WTC11 (cell line): ENCODE measurements around the gene FCN3. TPM values are rescaled to one million over a fixed set of nuclear protein-coding genes. Genes with fewer than 3 reads are reported as not detected.

Source experiments
- ATAC-seq: fragments of 200-7000 bp; cut with Tn5 transposase; 2 replicates; pipeline ENCODE4 v1.10.0; 2021; ENCODE audit warnings: mild to moderate bottlenecking, moderate library complexity
- CTCF ChIA-PET: fragments of 300-600 bp; sonication (Branson Sonifier 250); formaldehyde crosslinking; loops from one replicate; lab custom pipeline; 2021; ENCODE audit warnings: antibody characterized with exemption; lab: Charles Lee
- POLR2A ChIA-PET: fragments of 350-600 bp; sonication (Branson Sonifier 250); formaldehyde crosslinking; loops from one replicate; lab custom pipeline; 2021; ENCODE audit warnings: antibody characterized with exemption; lab: Charles Lee
- DNase-seq: peaks from one replicate; pipeline ENCODE4 v3.0.0; 2021; ENCODE audit warnings: low spot score
- H3K27ac Mint-ChIP-seq: 2 replicates; pipeline ENCODE4 v1.8.0; 2021; ENCODE audit warnings: mixed read lengths
- H3K27me3 Mint-ChIP-seq: 2 replicates; pipeline ENCODE4 v1.8.0; 2021; ENCODE audit warnings: low read depth, mild to moderate bottlenecking, moderate library complexity, mixed read lengths
- H3K36me3 Mint-ChIP-seq: 2 replicates; pipeline ENCODE4 v1.8.0; 2021; ENCODE audit warnings: mixed read lengths
- H3K4me1 Mint-ChIP-seq: 2 replicates; pipeline ENCODE4 v1.8.0; 2022; ENCODE audit warnings: mixed read lengths
- H3K4me3 Mint-ChIP-seq: 2 replicates; pipeline ENCODE4 v1.8.0; 2021; ENCODE audit warnings: mild to moderate bottlenecking, moderate library complexity, mixed read lengths
- H3K9me3 Mint-ChIP-seq: 2 replicates; pipeline ENCODE4 v1.8.0; 2021; ENCODE audit warnings: mixed read lengths
- FOXP1 ChIP-seq: sonication (generic); formaldehyde crosslinking; IDR thresholded peaks from 2 replicates; pipeline ENCODE4 v1.8.0; 2022; ENCODE audit warnings: missing genetic modification reagents, mild to moderate bottlenecking, moderate library complexity, borderline replicate concordance
- GABPB1 ChIP-seq: sonication (generic); formaldehyde crosslinking; IDR thresholded peaks from 2 replicates; pipeline ENCODE4 v1.8.1; 2023; ENCODE audit warnings: mild to moderate bottlenecking, missing genetic modification reagents
- GRHL2 ChIP-seq: fragments of 250-450 bp; sonication (Bioruptor Pico); IDR thresholded peaks from 2 replicates; pipeline ENCODE4 v1.8.0; 2022; ENCODE audit warnings: mild to moderate bottlenecking, moderate library complexity; ENCODE audit not compliant: insufficient replicate concordance, severe bottlenecking
- KAT7 ChIP-seq: sonication (generic); formaldehyde crosslinking; IDR thresholded peaks from 2 replicates; pipeline ENCODE4 v1.8.1; 2023; ENCODE audit warnings: missing genetic modification reagents, mild to moderate bottlenecking, borderline replicate concordance
- MXD4 ChIP-seq: fragments of 250-450 bp; sonication (Bioruptor Pico); IDR thresholded peaks from 2 replicates; pipeline ENCODE4 v1.8.0; 2021; ENCODE audit warnings: mild to moderate bottlenecking, moderate library complexity, borderline replicate concordance
- NFYB ChIP-seq: sonication (generic); formaldehyde crosslinking; conservative IDR thresholded peaks from 2 replicates; pipeline ENCODE4 v1.8.0; 2022; ENCODE audit warnings: low read depth, missing genetic modification reagents
- NR1H2 ChIP-seq: sonication (generic); formaldehyde crosslinking; IDR thresholded peaks from 2 replicates; pipeline ENCODE4 v1.9.0; 2021; ENCODE audit warnings: mild to moderate bottlenecking, moderate library complexity, missing genetic modification reagents
- NR2C2 ChIP-seq: sonication (generic); formaldehyde crosslinking; IDR thresholded peaks from 2 replicates; pipeline ENCODE4 v1.8.0; 2022; ENCODE audit warnings: mild to moderate bottlenecking, missing genetic modification reagents
- NR3C1 ChIP-seq: sonication (generic); formaldehyde crosslinking; conservative IDR thresholded peaks from 2 replicates; pipeline ENCODE4 v1.8.1; 2023; ENCODE audit warnings: low read depth, mild to moderate bottlenecking, missing genetic modification reagents
- OVOL2 ChIP-seq: fragments of 250-450 bp; sonication (Bioruptor Pico); IDR thresholded peaks from 2 replicates; pipeline ENCODE4 v1.9.0; 2021; ENCODE audit warnings: mild to moderate bottlenecking, borderline replicate concordance
- PRRX2 ChIP-seq: fragments of 250-450 bp; sonication (Bioruptor Pico); IDR thresholded peaks from 2 replicates; pipeline ENCODE4 v1.8.0; 2021; ENCODE audit warnings: mild to moderate bottlenecking
- SP1 ChIP-seq: sonication (generic); formaldehyde crosslinking; conservative IDR thresholded peaks from 2 replicates; pipeline ENCODE4 v1.8.1; 2022; ENCODE audit warnings: missing genetic modification reagents
- ZNF232 ChIP-seq: sonication (generic); formaldehyde crosslinking; IDR thresholded peaks from 2 replicates; pipeline ENCODE4 v1.8.0; 2022; ENCODE audit warnings: mild to moderate bottlenecking, missing genetic modification reagents
- ZNF396 ChIP-seq: fragments of 250-450 bp; sonication (Bioruptor Pico); IDR thresholded peaks from 2 replicates; pipeline ENCODE4 v1.8.0; 2021; ENCODE audit warnings: mild to moderate bottlenecking, moderate library complexity, borderline replicate concordance
- ZNF671 ChIP-seq: fragments of 250-450 bp; sonication (Bioruptor Pico); IDR thresholded peaks from 2 replicates; pipeline ENCODE4 v1.8.0; 2021; ENCODE audit warnings: mild to moderate bottlenecking
- total RNA-seq: library from RNA; stranded (reverse); gene quantifications from 3 replicates; pipeline ENCODE4 v1.2.3, GENCODE V29; 2021
- TF ChIP-seq, protein P1 (sequence below): fragments of 250-450 bp; sonication (Bioruptor Pico); IDR thresholded peaks from 2 replicates; pipeline ENCODE4 v1.9.0; 2021; ENCODE audit warnings: mild to moderate bottlenecking
- TF ChIP-seq, protein P2 (sequence below): sonication (generic); formaldehyde crosslinking; IDR thresholded peaks from 2 replicates; pipeline ENCODE4 v1.8.1; 2023; ENCODE audit warnings: mild to moderate bottlenecking, moderate library complexity, missing genetic modification reagents
- TF ChIP-seq, protein P3 (sequence below): fragments of 250-450 bp; sonication (Bioruptor Pico); IDR thresholded peaks from 2 replicates; pipeline ENCODE4 v2.1.2; 2022; ENCODE audit warnings: mild to moderate bottlenecking, moderate library complexity
- TF ChIP-seq, protein P4 (sequence below): sonication (generic); formaldehyde crosslinking; IDR thresholded peaks from 2 replicates; pipeline ENCODE4 v1.8.1; 2023; ENCODE audit warnings: mild to moderate bottlenecking, missing genetic modification reagents, moderate library complexity
- TF ChIP-seq, protein P5 (sequence below): sonication (generic); formaldehyde crosslinking; IDR thresholded peaks from 2 replicates; pipeline ENCODE4 v1.8.1; 2022; ENCODE audit warnings: missing genetic modification reagents, borderline replicate concordance
- TF ChIP-seq, protein P6 (sequence below): sonication (generic); formaldehyde crosslinking; IDR thresholded peaks from 2 replicates; pipeline ENCODE4 v1.8.0; 2022; ENCODE audit warnings: missing genetic modification reagents
- TF ChIP-seq, protein P7 (sequence below): sonication (generic); formaldehyde crosslinking; IDR thresholded peaks from 2 replicates; pipeline ENCODE4 v1.8.1; 2023; ENCODE audit warnings: mild to moderate bottlenecking, missing genetic modification reagents

FCN3 gene
- total RNA-seq, 1 experiment from 2014 or later = 0.98 TPM

DNA sequence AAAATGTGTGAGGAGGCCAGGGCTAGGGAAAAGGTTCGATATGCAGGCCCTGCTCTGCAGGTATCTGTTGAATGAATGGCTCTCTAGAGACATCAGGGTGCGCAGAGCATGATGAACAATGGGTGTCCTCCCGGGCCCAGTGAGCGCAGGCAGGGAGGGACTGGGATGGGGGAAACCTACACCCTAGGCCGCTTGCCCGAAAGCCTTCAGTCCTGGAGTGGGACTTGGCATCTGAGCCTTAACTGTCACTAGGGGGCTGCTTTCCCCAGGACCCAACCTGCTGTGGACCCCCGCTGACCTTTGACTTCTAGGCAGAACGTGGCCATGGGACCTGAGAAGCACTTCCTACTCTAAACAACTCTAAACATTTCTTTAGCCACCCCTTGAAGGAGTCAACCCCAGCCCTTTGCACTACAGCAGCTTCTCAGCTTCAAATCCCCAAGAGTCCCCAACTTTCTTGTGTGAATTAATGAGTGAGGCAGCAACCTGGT lies 7.4 kb downstream of the FCN3 start:
- POLR2A ChIA-PET = interaction anchor here (0.9 to 4.1 kb wide), 7 partner anchors 16 to 66 kb away, joined by 3 to 29 read pairs (median 7); partner anchors contain the start of genes CD164L2 and GPR3

DNA sequence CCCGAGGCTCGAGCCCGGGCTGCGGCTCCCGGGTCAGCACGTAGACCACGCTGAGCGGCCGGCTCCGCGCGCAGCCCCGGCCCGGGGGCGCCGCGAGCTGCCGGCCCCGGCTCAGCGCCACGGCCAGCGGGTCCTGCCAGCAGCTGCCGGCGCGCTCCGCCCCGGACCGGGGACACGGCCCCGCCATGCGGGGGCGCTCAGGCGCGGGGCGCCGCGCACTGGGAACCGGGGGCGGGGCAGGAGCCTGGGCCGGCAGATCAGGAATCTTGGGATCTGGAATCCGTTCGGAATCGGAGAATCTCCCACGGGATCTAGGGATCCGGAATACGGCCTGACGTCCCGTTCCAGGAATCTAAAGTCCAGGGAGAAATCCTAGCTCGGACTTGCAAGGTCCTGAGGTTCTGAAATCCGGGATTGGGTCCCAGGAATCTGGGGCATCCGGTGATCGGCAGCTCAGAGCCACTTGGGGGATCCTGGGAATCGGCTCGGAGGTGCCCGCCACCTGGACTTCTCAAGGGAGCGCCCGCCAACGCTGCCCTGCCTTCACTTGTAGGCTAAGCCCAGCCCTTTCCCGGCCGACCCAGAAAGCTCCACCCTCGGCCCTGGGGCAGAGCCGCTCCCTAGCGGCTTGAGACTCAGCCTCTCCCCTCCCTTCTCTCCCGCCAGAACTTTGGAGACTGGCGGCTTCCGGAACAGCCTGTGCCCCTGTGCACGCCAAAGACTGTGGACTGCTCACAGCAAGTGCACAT lies 8.0 kb downstream of the FCN3 start, which contains the start of gene MAP3K6:
Gene MAP3K6, minus strand, starts transcription at position 551 of the 749 bp plus-strand sequence. Its CDS starts 364 bp downstream, at position 187.
- Mint-ChIP-seq H3K4me1 (peaks cover 25% of the 10 kb centered on the region), H3K9me3 (no peaks in the 10 kb centered on the region), H3K27ac (peak within 1 kb of the TSS; percentile 97), H3K36me3 (no peaks in the 10 kb centered on the region), H3K4me3 (peak within 1 kb of the TSS; percentile 84), H3K27me3 (peaks cover 23% of the 10 kb centered on the region)
- CTCF ChIA-PET = interaction anchor here (0.6 to 8.7 kb wide), 36 partner anchors 10 to 322 kb away, joined by 3 to 258 read pairs (median 5); partner anchors contain the start of genes CD164L2, SYTL1 and TMEM222
- ATAC-seq = peak; percentile 70
- peak; percentile 83 for DNase-seq
- POLR2A ChIA-PET = interaction anchor here (0.6 to 4.1 kb wide), 13 partner anchors 9 to 429 kb away, joined by 3 to 29 read pairs (median 4); partner anchors contain the start of genes CD164L2 and GPR3
- TF ChIP-seq, protein P1, sequence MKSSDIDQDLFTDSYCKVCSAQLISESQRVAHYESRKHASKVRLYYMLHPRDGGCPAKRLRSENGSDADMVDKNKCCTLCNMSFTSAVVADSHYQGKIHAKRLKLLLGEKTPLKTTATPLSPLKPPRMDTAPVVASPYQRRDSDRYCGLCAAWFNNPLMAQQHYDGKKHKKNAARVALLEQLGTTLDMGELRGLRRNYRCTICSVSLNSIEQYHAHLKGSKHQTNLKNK (CRISPR knock-in tag) = no peak
- TF ChIP-seq GRHL2 (CRISPR knock-in tag) = no peak
- TF ChIP-seq, protein P2, sequence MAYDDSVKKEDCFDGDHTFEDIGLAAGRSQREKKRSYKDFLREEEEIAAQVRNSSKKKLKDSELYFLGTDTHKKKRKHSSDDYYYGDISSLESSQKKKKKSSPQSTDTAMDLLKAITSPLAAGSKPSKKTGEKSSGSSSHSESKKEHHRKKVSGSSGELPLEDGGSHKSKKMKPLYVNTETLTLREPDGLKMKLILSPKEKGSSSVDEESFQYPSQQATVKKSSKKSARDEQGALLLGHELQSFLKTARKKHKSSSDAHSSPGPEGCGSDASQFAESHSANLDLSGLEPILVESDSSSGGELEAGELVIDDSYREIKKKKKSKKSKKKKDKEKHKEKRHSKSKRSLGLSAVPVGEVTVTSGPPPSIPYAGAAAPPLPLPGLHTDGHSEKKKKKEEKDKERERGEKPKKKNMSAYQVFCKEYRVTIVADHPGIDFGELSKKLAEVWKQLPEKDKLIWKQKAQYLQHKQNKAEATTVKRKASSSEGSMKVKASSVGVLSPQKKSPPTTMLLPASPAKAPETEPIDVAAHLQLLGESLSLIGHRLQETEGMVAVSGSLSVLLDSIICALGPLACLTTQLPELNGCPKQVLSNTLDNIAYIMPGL (CRISPR knock-in tag) = no peak
- no peak for TF ChIP-seq OVOL2 (CRISPR knock-in tag)
- TF ChIP-seq NR2C2 (CRISPR knock-in tag) = no peak
- TF ChIP-seq KAT7 (CRISPR knock-in tag) = no peak
- TF ChIP-seq NFYB (CRISPR knock-in tag) = no peak
- TF ChIP-seq NR1H2 (CRISPR knock-in tag) = no peak
- 0 out of 2 replicates have a peak, but pooled peaks have one; percentile 9 for TF ChIP-seq FOXP1 (CRISPR knock-in tag)
- TF ChIP-seq, protein P3, sequence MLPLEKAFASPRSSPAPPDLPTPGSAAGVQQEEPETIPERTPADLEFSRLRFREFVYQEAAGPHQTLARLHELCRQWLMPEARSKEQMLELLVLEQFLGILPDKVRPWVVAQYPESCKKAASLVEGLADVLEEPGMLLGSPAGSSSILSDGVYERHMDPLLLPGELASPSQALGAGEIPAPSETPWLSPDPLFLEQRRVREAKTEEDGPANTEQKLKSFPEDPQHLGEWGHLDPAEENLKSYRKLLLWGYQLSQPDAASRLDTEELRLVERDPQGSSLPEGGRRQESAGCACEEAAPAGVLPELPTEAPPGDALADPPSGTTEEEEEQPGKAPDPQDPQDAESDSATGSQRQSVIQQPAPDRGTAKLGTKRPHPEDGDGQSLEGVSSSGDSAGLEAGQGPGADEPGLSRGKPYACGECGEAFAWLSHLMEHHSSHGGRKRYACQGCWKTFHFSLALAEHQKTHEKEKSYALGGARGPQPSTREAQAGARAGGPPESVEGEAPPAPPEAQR (CRISPR knock-in tag) = no peak
- no peak for TF ChIP-seq ZNF396 (CRISPR knock-in tag)
- TF ChIP-seq, protein P4, sequence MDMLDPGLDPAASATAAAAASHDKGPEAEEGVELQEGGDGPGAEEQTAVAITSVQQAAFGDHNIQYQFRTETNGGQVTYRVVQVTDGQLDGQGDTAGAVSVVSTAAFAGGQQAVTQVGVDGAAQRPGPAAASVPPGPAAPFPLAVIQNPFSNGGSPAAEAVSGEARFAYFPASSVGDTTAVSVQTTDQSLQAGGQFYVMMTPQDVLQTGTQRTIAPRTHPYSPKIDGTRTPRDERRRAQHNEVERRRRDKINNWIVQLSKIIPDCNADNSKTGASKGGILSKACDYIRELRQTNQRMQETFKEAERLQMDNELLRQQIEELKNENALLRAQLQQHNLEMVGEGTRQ = no peak
- no peak for TF ChIP-seq NR3C1 (CRISPR knock-in tag)
- TF ChIP-seq GABPB1 (CRISPR knock-in tag) = no peak
- TF ChIP-seq, protein P5, sequence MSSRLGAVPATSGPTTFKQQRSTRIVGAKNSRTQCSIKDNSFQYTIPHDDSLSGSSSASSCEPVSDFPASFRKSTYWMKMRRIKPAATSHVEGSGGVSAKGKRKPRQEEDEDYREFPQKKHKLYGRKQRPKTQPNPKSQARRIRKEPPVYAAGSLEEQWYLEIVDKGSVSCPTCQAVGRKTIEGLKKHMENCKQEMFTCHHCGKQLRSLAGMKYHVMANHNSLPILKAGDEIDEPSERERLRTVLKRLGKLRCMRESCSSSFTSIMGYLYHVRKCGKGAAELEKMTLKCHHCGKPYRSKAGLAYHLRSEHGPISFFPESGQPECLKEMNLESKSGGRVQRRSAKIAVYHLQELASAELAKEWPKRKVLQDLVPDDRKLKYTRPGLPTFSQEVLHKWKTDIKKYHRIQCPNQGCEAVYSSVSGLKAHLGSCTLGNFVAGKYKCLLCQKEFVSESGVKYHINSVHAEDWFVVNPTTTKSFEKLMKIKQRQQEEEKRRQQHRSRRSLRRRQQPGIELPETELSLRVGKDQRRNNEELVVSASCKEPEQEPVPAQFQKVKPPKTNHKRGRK = no peak
- no peak for TF ChIP-seq ZNF232 (CRISPR knock-in tag)
- TF ChIP-seq MXD4 (CRISPR knock-in tag) = no peak
- TF ChIP-seq, protein P6, sequence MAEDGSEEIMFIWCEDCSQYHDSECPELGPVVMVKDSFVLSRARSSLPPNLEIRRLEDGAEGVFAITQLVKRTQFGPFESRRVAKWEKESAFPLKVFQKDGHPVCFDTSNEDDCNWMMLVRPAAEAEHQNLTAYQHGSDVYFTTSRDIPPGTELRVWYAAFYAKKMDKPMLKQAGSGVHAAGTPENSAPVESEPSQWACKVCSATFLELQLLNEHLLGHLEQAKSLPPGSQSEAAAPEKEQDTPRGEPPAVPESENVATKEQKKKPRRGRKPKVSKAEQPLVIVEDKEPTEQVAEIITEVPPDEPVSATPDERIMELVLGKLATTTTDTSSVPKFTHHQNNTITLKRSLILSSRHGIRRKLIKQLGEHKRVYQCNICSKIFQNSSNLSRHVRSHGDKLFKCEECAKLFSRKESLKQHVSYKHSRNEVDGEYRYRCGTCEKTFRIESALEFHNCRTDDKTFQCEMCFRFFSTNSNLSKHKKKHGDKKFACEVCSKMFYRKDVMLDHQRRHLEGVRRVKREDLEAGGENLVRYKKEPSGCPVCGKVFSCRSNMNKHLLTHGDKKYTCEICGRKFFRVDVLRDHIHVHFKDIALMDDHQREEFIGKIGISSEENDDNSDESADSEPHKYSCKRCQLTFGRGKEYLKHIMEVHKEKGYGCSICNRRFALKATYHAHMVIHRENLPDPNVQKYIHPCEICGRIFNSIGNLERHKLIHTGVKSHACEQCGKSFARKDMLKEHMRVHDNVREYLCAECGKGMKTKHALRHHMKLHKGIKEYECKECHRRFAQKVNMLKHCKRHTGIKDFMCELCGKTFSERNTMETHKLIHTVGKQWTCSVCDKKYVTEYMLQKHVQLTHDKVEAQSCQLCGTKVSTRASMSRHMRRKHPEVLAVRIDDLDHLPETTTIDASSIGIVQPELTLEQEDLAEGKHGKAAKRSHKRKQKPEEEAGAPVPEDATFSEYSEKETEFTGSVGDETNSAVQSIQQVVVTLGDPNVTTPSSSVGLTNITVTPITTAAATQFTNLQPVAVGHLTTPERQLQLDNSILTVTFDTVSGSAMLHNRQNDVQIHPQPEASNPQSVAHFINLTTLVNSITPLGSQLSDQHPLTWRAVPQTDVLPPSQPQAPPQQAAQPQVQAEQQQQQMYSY (CRISPR knock-in tag) = peak; percentile 93
- no peak for TF ChIP-seq PRRX2 (CRISPR knock-in tag)
- TF ChIP-seq, protein P7, sequence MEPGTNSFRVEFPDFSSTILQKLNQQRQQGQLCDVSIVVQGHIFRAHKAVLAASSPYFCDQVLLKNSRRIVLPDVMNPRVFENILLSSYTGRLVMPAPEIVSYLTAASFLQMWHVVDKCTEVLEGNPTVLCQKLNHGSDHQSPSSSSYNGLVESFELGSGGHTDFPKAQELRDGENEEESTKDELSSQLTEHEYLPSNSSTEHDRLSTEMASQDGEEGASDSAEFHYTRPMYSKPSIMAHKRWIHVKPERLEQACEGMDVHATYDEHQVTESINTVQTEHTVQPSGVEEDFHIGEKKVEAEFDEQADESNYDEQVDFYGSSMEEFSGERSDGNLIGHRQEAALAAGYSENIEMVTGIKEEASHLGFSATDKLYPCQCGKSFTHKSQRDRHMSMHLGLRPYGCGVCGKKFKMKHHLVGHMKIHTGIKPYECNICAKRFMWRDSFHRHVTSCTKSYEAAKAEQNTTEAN (CRISPR knock-in tag) = 0 out of 2 replicates have a peak, but pooled peaks have one; percentile 9
- TF ChIP-seq ZNF671 (CRISPR knock-in tag) = no peak; the same call in 1 of the 2 replicates

More for the DNA sequence above, 7.4 kb downstream of the FCN3 start:
- TF ChIP-seq MXD4 (CRISPR knock-in tag) (no peak), SP1 (CRISPR knock-in tag) (0 out of 2 replicates have a peak, but pooled peaks have one; percentile 4)
- Mint-ChIP-seq H3K4me1 (peaks cover 25% of the 10 kb centered on the region), H3K27ac (peak overlapping the region; percentile 80), H3K4me3 (peak overlapping the region; percentile 80), H3K36me3 (no peaks in the 10 kb centered on the region), H3K27me3 (peaks cover 17% of the 10 kb centered on the region), H3K9me3 (no peaks in the 10 kb centered on the region)
- DNase-seq (peak; percentile 19), ATAC-seq (peak; percentile 1)
- CTCF ChIA-PET = interaction anchor here (0.8 to 8.7 kb wide), 25 partner anchors 12 to 323 kb away, joined by 3 to 258 read pairs (median 10); partner anchors contain the start of genes CD164L2, SYTL1 and TMEM222
